Neural cell (in vitro differentiated cells): ENCODE results near the gene KLK8. TPM values are rescaled to one million over a fixed set of nuclear protein-coding genes. Genes with fewer than 3 reads are reported as not detected.

Experiments
- H2AFZ ChIP-seq: fragments of 200-600, 300-800 bp; sonication (generic), shearing (Covaris generic); 2 replicates; pipeline ENCODE4 v1.6.0; 2014; ENCODE audit warnings: low read depth, mild to moderate bottlenecking, antibody characterized with exemption, low read length, moderate library complexity
- H3F3A ChIP-seq: fragments of 200-600 bp; shearing (Covaris generic); 2 replicates; pipeline ENCODE4 v1.6.1; 2016; ENCODE audit warnings: mild to moderate bottlenecking, moderate library complexity, mixed read lengths, antibody characterized with exemption, low read length; ENCODE audit not compliant: insufficient read depth, poor library complexity, severe bottlenecking
- H3K27ac ChIP-seq: fragments of 200-600, 300-800 bp; sonication (generic), shearing (Covaris generic); 2 replicates; pipeline ENCODE4 v1.5.1; 2014; ENCODE audit warnings: mild to moderate bottlenecking, low read length, moderate library complexity
- H3K27me3 ChIP-seq: fragments of 300-800, 200-600 bp; sonication (generic), shearing (Covaris generic); 2 replicates; pipeline ENCODE4 v1.6.0; 2014; ENCODE audit warnings: mild to moderate bottlenecking, low read depth, low read length, moderate library complexity; ENCODE audit not compliant: insufficient read depth
- H3K36me3 ChIP-seq: fragments of 300-800, 200-600 bp; sonication (generic), shearing (Covaris generic); 2 replicates; pipeline ENCODE4 v1.5.1; 2014; ENCODE audit warnings: mild to moderate bottlenecking, antibody characterized with exemption, low read length, moderate library complexity; ENCODE audit not compliant: insufficient read depth
- H3K4me2 ChIP-seq: fragments of 300-800, 200-600 bp; sonication (generic), shearing (Covaris generic); 2 replicates; pipeline ENCODE4 v1.6.0; 2014; ENCODE audit warnings: mild to moderate bottlenecking, low read length
- H3K4me3 ChIP-seq: fragments of 300-800, 200-600 bp; sonication (generic), shearing (Covaris generic); 2 replicates; pipeline ENCODE4 v1.5.1; 2014; ENCODE audit warnings: mild to moderate bottlenecking, low read length, moderate library complexity
- H3K79me2 ChIP-seq: fragments of 200-600 bp; shearing (Covaris generic); replicated peaks from 2 replicates; pipeline ENCODE4 v1.6.0; 2014; ENCODE audit warnings: mild to moderate bottlenecking, low read length, moderate library complexity; ENCODE audit not compliant: insufficient read depth
- H3K9ac ChIP-seq: fragments of 300-800, 200-600 bp; sonication (generic), shearing (Covaris generic); 2 replicates; pipeline ENCODE4 v1.6.1; 2016; ENCODE audit warnings: mild to moderate bottlenecking, low read length, mixed read lengths
- H3K9me2 ChIP-seq: fragments of 200-600 bp; shearing (Covaris generic); 2 replicates; pipeline ENCODE4 v1.6.1; 2016; ENCODE audit warnings: mild to moderate bottlenecking, low read length, mixed read lengths; ENCODE audit not compliant: insufficient read depth
- H3K9me3 ChIP-seq: fragments of 200-600, 300-800 bp; sonication (generic), shearing (Covaris generic); 2 replicates; pipeline ENCODE4 v1.6.1; 2016; ENCODE audit warnings: mild to moderate bottlenecking, mixed run types, low read length, moderate library complexity, mixed read lengths
- H4K20me1 ChIP-seq: fragments of 200-600 bp; shearing (Covaris generic); 2 replicates; pipeline ENCODE4 v1.6.1; 2016; ENCODE audit warnings: mild to moderate bottlenecking, mixed run types; ENCODE audit not compliant: insufficient read depth
- EP300 ChIP-seq: fragments of 450-650 bp; conservative IDR thresholded peaks from 2 replicates; pipeline ENCODE4 v1.6.1; 2014; ENCODE audit warnings: antibody characterized with exemption, mild to moderate bottlenecking, moderate library complexity; ENCODE audit not compliant: poor library complexity, severe bottlenecking
- EZH2 ChIP-seq: fragments of 200-600, 300-800 bp; shearing (Covaris generic), sonication (generic); IDR thresholded peaks from 2 replicates; pipeline ENCODE4 v1.6.1; 2014; ENCODE audit warnings: antibody characterized with exemption, low read length, borderline replicate concordance, mild to moderate bottlenecking; ENCODE audit not compliant: insufficient read depth, poor library complexity, severe bottlenecking
- MXI1 ChIP-seq: fragments of 450-650 bp; conservative IDR thresholded peaks from 2 replicates; pipeline ENCODE4 v1.6.1; 2014; ENCODE audit warnings: antibody characterized with exemption, mild to moderate bottlenecking; ENCODE audit not compliant: poor library complexity, severe bottlenecking
- POLR2AphosphoS5 ChIP-seq: IDR thresholded peaks from 2 replicates; pipeline ENCODE4 v1.6.1; 2012
- RAD21 ChIP-seq: fragments of 450-650 bp; conservative IDR thresholded peaks from 2 replicates; pipeline ENCODE4 v1.6.1; 2014; ENCODE audit warnings: antibody characterized with exemption, mild to moderate bottlenecking, moderate library complexity
- SMC3 ChIP-seq: fragments of 450-650 bp; conservative IDR thresholded peaks from 2 replicates; pipeline ENCODE4 v1.6.1; 2014; ENCODE audit warnings: antibody characterized with exemption, mild to moderate bottlenecking, moderate library complexity; ENCODE audit not compliant: poor library complexity
- TAF1 ChIP-seq: IDR thresholded peaks from 2 replicates; pipeline ENCODE4 v1.6.1; 2012; ENCODE audit warnings: low read depth
- polyA plus RNA-seq: library from polyadenylated mRNA; depleted of rRNA; stranded (reverse); fragments of >200 nt; gene quantifications from 2 replicates; pipeline ENCODE4 v1.2.3, GENCODE V29; 2014
- TF ChIP-seq, protein P1 (sequence below): fragments of 450-650 bp; IDR thresholded peaks from 2 replicates; pipeline ENCODE4 v1.5.1; 2014; ENCODE audit warnings: antibody characterized with exemption, mild to moderate bottlenecking, moderate library complexity; ENCODE audit not compliant: poor library complexity, severe bottlenecking
- TF ChIP-seq, protein P2 (sequence below): IDR thresholded peaks from 2 replicates; pipeline ENCODE4 v1.6.1; 2012; ENCODE audit warnings: borderline replicate concordance

The KLK8 gene
- polyA plus RNA-seq, 1 donor from 2014 or later: not detected

DNA sequence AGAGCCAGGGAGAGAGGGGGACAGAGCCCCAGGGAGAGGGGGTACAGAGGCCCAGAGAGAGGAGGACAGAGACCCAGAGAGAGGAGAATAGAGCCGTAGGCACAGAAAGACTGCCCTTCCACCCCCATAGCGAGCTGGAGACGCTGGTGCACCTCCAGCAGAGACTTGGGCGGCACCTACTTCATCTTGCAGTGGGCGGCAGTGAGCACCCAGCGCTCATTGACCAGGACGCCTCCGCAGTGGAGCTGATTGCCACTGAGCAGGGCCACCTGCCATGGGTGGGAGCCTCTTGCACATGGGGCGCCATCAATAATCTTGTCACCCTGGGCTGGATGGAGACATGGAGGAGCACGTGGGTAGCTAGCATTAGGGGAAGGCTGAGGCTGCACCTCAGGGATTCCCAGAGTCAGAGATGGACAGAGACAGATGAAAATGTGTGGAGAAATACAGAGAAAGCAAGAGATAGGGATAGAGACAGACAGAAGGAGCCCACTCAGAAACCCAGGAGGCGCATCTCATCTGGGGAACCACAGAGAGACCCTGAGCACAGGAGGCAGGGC is 19.7 kb downstream of the KLK8 start:
- Histone ChIP-seq H3K27ac (no peak overlapping the region), H3K27me3 (no peaks in the 10 kb centered on the region), H3K36me3 (no peaks in the 10 kb centered on the region), H3K9me3 (no peaks in the 10 kb centered on the region), H3K9ac (no peak overlapping the region), H3K79me2 (no peaks in the 10 kb centered on the region), H3K4me2 (no peak overlapping the region), H4K20me1 (no peaks in the 10 kb centered on the region), H2AFZ (no peak overlapping the region), H3K9me2 (no peaks in the 10 kb centered on the region), H3F3A (no peaks in the 10 kb centered on the region), H3K4me3 (no peak overlapping the region)
- TF ChIP-seq RAD21: no peak
- TF ChIP-seq, protein P1, sequence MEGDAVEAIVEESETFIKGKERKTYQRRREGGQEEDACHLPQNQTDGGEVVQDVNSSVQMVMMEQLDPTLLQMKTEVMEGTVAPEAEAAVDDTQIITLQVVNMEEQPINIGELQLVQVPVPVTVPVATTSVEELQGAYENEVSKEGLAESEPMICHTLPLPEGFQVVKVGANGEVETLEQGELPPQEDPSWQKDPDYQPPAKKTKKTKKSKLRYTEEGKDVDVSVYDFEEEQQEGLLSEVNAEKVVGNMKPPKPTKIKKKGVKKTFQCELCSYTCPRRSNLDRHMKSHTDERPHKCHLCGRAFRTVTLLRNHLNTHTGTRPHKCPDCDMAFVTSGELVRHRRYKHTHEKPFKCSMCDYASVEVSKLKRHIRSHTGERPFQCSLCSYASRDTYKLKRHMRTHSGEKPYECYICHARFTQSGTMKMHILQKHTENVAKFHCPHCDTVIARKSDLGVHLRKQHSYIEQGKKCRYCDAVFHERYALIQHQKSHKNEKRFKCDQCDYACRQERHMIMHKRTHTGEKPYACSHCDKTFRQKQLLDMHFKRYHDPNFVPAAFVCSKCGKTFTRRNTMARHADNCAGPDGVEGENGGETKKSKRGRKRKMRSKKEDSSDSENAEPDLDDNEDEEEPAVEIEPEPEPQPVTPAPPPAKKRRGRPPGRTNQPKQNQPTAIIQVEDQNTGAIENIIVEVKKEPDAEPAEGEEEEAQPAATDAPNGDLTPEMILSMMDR: no peak
- TF ChIP-seq EP300: no peak
- no peak for TF ChIP-seq SMC3
- TF ChIP-seq, protein P2, sequence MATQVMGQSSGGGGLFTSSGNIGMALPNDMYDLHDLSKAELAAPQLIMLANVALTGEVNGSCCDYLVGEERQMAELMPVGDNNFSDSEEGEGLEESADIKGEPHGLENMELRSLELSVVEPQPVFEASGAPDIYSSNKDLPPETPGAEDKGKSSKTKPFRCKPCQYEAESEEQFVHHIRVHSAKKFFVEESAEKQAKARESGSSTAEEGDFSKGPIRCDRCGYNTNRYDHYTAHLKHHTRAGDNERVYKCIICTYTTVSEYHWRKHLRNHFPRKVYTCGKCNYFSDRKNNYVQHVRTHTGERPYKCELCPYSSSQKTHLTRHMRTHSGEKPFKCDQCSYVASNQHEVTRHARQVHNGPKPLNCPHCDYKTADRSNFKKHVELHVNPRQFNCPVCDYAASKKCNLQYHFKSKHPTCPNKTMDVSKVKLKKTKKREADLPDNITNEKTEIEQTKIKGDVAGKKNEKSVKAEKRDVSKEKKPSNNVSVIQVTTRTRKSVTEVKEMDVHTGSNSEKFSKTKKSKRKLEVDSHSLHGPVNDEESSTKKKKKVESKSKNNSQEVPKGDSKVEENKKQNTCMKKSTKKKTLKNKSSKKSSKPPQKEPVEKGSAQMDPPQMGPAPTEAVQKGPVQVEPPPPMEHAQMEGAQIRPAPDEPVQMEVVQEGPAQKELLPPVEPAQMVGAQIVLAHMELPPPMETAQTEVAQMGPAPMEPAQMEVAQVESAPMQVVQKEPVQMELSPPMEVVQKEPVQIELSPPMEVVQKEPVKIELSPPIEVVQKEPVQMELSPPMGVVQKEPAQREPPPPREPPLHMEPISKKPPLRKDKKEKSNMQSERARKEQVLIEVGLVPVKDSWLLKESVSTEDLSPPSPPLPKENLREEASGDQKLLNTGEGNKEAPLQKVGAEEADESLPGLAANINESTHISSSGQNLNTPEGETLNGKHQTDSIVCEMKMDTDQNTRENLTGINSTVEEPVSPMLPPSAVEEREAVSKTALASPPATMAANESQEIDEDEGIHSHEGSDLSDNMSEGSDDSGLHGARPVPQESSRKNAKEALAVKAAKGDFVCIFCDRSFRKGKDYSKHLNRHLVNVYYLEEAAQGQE: no peak
- TF ChIP-seq POLR2AphosphoS5: no peak
- no peak for TF ChIP-seq MXI1
- no peak for TF ChIP-seq EZH2
- TF ChIP-seq TAF1: no peak

DNA sequence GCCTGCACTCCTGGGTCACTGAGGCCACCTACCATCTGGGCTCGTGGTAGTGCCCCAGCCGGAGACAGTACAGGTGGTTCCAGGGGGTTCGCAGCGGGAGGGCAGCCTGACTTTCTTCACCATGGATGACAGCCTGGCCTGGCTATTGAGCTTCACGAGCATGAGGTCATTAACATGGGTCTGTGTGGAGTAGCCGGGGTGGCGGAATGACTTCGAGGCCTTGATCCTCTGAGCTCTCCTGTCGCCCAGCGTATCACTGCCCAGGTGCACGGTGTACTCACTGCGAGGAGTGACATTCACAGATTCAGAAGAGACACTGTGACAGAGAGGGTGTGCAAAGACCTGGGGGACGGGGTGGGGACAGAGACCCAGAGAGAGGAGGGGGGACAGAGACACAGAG is 21.2 kb downstream of the KLK8 start:
- Histone ChIP-seq H3K27ac (no peak overlapping the region), H3K9me3 (no peaks in the 10 kb centered on the region), H3K27me3 (no peaks in the 10 kb centered on the region), H3F3A (no peaks in the 10 kb centered on the region), H3K79me2 (no peaks in the 10 kb centered on the region), H3K36me3 (no peaks in the 10 kb centered on the region), H4K20me1 (no peaks in the 10 kb centered on the region), H3K9ac (no peak overlapping the region), H3K9me2 (no peaks in the 10 kb centered on the region), H3K4me3 (no peak overlapping the region), H2AFZ (no peak overlapping the region), H3K4me2 (no peak overlapping the region)
- TF ChIP-seq EP300: no peak
